WERI-Rb-1 (cell line): ENCODE results near the gene PIP5K1B.

Experiments
- DNase-seq: peaks from one replicate; pipeline ENCODE4 v3.0.0-alpha.2; 2020
- H3K27ac ChIP-seq: fragments of 250-450 bp; sonication (Bioruptor Pico); 2 replicates; pipeline ENCODE4 v1.5.1; 2020; ENCODE audit warnings: mild to moderate bottlenecking, moderate library complexity
- H3K27me3 ChIP-seq: fragments of 250-450 bp; sonication (Bioruptor Pico); 2 replicates; pipeline ENCODE4 v1.5.1; 2021; ENCODE audit warnings: mild to moderate bottlenecking, low read depth, moderate library complexity; ENCODE audit not compliant: insufficient read depth, severe bottlenecking
- H3K36me3 ChIP-seq: fragments of 250-450 bp; sonication (Bioruptor Pico); 2 replicates; pipeline ENCODE4 v1.5.1; 2020; ENCODE audit warnings: mild to moderate bottlenecking, moderate library complexity
- H3K4me3 ChIP-seq: 2 replicates; pipeline ENCODE4 v1.5.1; 2011; ENCODE audit warnings: low read depth, mild to moderate bottlenecking, control low read depth, low read length
- H3K9me3 ChIP-seq: fragments of 250-450 bp; sonication (Bioruptor Pico); 2 replicates; pipeline ENCODE4 v1.5.1; 2021; ENCODE audit warnings: mild to moderate bottlenecking, moderate library complexity; ENCODE audit not compliant: severe bottlenecking
- CTCF ChIP-seq: IDR thresholded peaks from 2 replicates; pipeline ENCODE4 v1.5.1; 2011; ENCODE audit warnings: low read depth, mild to moderate bottlenecking, control low read depth, inconsistent platforms, low read length

PIP5K1B gene

DNA sequence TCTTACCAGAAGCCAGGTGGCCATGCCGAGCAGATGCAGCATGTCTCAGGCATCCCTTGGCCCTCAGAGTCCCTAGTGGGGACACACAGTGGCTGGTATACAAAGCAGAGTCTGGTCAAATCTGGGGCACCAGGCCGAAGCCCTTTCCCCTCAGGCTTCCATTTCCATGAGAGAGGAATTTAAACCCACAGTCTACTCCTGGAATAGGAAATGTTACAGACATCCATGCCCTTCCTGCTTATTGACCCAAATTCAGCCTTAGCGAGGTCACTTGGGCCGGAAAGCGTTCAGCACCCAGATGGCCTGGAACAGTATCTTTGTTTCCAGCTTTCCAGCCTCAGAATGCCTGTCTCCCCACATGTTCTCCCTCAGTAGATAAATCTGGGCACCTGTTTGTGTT is 131.7 kb downstream of the PIP5K1B start:
- Histone ChIP-seq H3K4me3 (no peak overlapping the region), H3K27me3 (peaks cover 23% of the 10 kb centered on the region), H3K27ac (no peak overlapping the region), H3K36me3 (no peaks in the 10 kb centered on the region), H3K9me3 (no peaks in the 10 kb centered on the region)
- no peak for DNase-seq
- TF ChIP-seq CTCF = no peak

DNA sequence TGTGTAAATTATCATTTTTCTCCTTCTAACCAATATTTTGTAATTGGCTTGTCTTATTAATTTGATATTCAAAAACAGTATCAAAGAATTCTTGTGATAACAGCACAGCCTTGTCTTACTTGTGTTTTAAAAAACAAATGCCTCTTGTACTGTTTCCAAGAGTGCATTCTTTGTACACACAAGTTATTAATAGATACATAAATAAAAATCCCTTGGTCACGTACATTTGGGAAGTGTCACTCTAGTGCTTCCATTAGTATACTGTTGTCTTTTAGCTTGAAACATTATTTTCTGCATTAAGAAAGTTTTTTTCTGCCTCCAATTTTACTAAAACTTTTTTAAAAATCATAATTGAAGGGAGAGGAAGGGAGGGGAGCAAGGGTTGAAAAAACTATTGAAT is 133.2 kb downstream of the PIP5K1B start:
- Histone ChIP-seq H3K27me3 (peaks cover 32% of the 10 kb centered on the region), H3K27ac (no peak overlapping the region), H3K36me3 (no peaks in the 10 kb centered on the region), H3K4me3 (no peak overlapping the region), H3K9me3 (no peaks in the 10 kb centered on the region)
- TF ChIP-seq CTCF = no peak
- no peak for DNase-seq

DNA sequence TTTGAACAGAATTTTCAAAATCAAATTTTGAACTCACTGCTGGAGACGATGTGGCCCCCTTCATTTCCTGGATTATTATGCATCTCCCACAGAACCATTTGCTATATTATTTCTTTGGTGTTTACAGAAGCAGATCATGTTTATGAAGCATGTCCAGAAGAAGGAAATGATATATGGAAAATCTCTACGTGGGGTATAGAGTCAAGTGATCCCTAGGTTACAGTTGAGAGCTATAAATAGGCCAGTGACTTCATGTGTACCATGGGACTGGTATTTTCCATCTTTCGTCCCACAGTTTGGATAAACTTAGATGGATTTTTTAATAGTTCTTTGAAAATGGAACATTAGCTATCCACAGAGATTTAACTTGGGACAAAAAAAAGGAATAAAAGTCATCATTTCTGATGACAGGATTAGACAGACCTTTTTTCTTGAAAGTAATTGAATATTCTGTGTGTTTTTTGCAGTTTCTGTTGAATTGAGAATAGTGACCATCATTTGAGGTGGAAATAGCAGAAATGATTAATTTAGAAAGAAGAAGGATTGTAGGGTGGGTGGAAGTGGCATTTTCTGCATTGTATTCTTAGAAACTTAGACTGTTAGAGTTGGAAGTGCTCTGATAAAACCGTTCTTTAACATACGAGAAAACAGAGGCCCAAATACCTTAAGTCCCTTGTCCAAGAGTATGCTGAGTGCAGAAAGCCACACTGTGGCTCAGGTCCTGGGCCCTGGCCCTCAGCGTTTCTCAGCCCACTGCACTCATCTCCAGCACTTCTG is 136.4 kb downstream of the PIP5K1B start:
- DNase-seq = no peak
- Histone ChIP-seq H3K27me3 (peaks cover 43% of the 10 kb centered on the region), H3K9me3 (no peaks in the 10 kb centered on the region), H3K4me3 (no peak overlapping the region), H3K27ac (no peak overlapping the region), H3K36me3 (no peaks in the 10 kb centered on the region)
- TF ChIP-seq CTCF = no peak

- Histone ChIP-seq H3K36me3 (no peaks in the 10 kb centered on the region), H3K4me3 (no peak overlapping the region), H3K27ac (no peak overlapping the region), H3K9me3 (no peaks in the 10 kb centered on the region), H3K27me3 (peaks cover 47% of the 10 kb centered on the region)
- no peak for DNase-seq
- TF ChIP-seq CTCF = no peak
Measured at GRCh38 chr9:68842568-68842967, 137.5 kb downstream of the PIP5K1B start.

DNA sequence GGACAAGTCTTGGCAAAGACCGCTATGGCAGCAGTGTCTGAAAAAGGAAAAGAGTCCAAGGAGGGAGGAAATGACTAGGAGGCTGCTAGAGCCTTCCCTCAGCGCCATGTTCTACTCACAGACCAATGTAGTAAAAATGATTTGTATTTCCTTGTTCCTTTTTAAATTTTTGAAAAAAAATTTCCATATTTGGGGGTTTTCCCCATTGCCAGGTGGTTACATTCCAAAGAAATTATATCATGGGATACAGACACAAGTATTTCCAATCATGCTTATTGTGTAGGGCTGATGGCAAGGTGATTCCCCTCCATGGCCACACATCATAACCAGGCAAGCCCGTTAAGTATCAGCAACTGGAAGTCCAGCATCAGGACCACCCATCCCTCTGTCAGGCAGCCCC is 138.2 kb downstream of the PIP5K1B start:
- TF ChIP-seq CTCF = no peak
- Histone ChIP-seq H3K9me3 (no peaks in the 10 kb centered on the region), H3K27me3 (peaks cover 49% of the 10 kb centered on the region), H3K27ac (no peak overlapping the region), H3K36me3 (no peaks in the 10 kb centered on the region), H3K4me3 (no peak overlapping the region)
- no peak for DNase-seq

GRCh38 chr9:68844157-68844556 is 139.1 kb downstream of the PIP5K1B start:
- no peak for DNase-seq
- TF ChIP-seq CTCF = no peak
- Histone ChIP-seq H3K27ac (no peak overlapping the region), H3K9me3 (no peaks in the 10 kb centered on the region), H3K36me3 (no peaks in the 10 kb centered on the region), H3K4me3 (no peak overlapping the region), H3K27me3 (peaks cover 44% of the 10 kb centered on the region)
